ENCODE measurements around the gene NINJ1. TPM values are rescaled to one million over a fixed set of nuclear protein-coding genes. Genes with fewer than 3 reads are reported as not detected.

Gene NINJ1
- total and polyA plus RNA-seq, 2 of the 8 experiments (the other 6 are each of a cell fraction or from before 2014, with no cell fraction given), result 28.2 to 65.6 TPM

- no peak for TF ChIP-seq E2F6 (IDR thresholded peaks at IDR 0.05)
- no peak for TF ChIP-seq RXRA (IDR thresholded peaks at IDR 0.05; ENCODE audit: insufficient read depth, low read depth, low read length)
- TF ChIP-seq EZH2 (IDR thresholded peaks at IDR 0.05; ENCODE audit: low read depth, low read length, severe bottlenecking), result no peak
- no peak for TF ChIP-seq BRCA1 (IDR thresholded peaks at IDR 0.05; ENCODE audit: low read depth, low read length)
- no peak for TF ChIP-seq BCL11A (IDR thresholded peaks at IDR 0.05; ENCODE audit: low read depth in 2 of 2, low read length in 2 of 2)
- no peak for TF ChIP-seq GTF2F1 (IDR thresholded peaks at IDR 0.05; ENCODE audit: borderline replicate concordance, low read depth, low read length)
- TF ChIP-seq JUND (IDR thresholded peaks at IDR 0.05; ENCODE audit: low read length), result no peak
- no peak for TF ChIP-seq RNF2 (IDR thresholded peaks at IDR 0.05; ENCODE audit: borderline replicate concordance, low read depth, low read length, missing control alignments, poor library complexity, severe bottlenecking)
- peak; percentile 10; the same call in 1 of the 2 replicates for TF ChIP-seq RBBP5 (IDR thresholded peaks at IDR 0.05; ENCODE audit: borderline replicate concordance, low read depth, low read length)
- no peak for TF ChIP-seq HDAC6 (IDR thresholded peaks at IDR 0.05; ENCODE audit: low read depth, low read length)
- TF ChIP-seq TEAD4 (IDR thresholded peaks at IDR 0.05; ENCODE audit: low read depth, low read length), result no peak
- no peak for TF ChIP-seq NRF1 (IDR thresholded peaks at IDR 0.05; ENCODE audit: low read depth, low read length)
- no peak for TF ChIP-seq POLR2AphosphoS5 (IDR thresholded peaks at IDR 0.05; ENCODE audit: low read depth, low read length)
- no peak for TF ChIP-seq SIRT6 (IDR thresholded peaks at IDR 0.05; ENCODE audit: low read length)
- 0 out of 3 replicates have a peak, but pooled peaks of 1 of the 2 experiments have one; percentile 55 for TF ChIP-seq POLR2A (IDR thresholded peaks at IDR 0.05; ENCODE audit: control extremely low read depth in 1 of 2, low read depth in 2 of 2, low read length in 2 of 2)
- no peak for TF ChIP-seq SP1 (IDR thresholded peaks at IDR 0.05; ENCODE audit: low read depth, low read length)
- TF ChIP-seq EP300 (IDR thresholded peaks at IDR 0.05; ENCODE audit: borderline replicate concordance in 1 of 2, low read depth in 2 of 2, low read length in 2 of 2), result no peak
- no peak for TF ChIP-seq SP2 (IDR thresholded peaks at IDR 0.05; ENCODE audit: low read length)
- no peak for TF ChIP-seq GABPA (IDR thresholded peaks at IDR 0.05; ENCODE audit: borderline replicate concordance, insufficient read depth, low read length)
- no peak for TF ChIP-seq MAX (IDR thresholded peaks at IDR 0.05)
- no peak for TF ChIP-seq JUN (IDR thresholded peaks at IDR 0.05; ENCODE audit: low read depth, low read length)
- TF ChIP-seq CHD1 (IDR thresholded peaks at IDR 0.05; ENCODE audit: low read depth, low read length), result no peak
- no peak for TF ChIP-seq SIX5 (IDR thresholded peaks at IDR 0.05; ENCODE audit: low read depth, low read length)
- TF ChIP-seq TCF12 (IDR thresholded peaks at IDR 0.05; ENCODE audit: low read depth, low read length), result no peak
These were observed 38.6 kb downstream of the NINJ1 start (continued) for GRCh38 chr9:93095205-93096130.

Data from H1 (cell line).